ENCODE data around the gene SMAD6.

DNA sequence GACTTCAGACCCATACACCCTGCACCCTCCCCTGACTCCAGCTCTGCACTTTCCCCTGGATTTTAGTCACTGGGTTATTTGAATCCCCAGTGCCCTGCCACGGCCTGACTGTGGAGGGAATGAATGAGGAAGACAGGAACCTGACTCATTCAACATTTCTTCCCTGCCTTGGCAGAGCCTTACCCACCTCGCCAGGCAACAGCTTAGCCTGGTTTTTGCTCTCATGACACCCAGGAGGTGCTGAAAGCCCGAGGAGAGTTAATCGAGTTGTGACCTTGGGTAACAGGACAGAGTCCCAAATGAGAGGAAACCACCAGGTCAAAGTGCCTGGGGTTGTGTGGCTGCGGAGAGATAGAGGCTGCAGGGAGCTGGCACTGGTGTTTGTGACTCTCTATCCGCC lies 128.3 kb downstream of the SMAD6 start:
- TF ChIP-seq, protein P1, sequence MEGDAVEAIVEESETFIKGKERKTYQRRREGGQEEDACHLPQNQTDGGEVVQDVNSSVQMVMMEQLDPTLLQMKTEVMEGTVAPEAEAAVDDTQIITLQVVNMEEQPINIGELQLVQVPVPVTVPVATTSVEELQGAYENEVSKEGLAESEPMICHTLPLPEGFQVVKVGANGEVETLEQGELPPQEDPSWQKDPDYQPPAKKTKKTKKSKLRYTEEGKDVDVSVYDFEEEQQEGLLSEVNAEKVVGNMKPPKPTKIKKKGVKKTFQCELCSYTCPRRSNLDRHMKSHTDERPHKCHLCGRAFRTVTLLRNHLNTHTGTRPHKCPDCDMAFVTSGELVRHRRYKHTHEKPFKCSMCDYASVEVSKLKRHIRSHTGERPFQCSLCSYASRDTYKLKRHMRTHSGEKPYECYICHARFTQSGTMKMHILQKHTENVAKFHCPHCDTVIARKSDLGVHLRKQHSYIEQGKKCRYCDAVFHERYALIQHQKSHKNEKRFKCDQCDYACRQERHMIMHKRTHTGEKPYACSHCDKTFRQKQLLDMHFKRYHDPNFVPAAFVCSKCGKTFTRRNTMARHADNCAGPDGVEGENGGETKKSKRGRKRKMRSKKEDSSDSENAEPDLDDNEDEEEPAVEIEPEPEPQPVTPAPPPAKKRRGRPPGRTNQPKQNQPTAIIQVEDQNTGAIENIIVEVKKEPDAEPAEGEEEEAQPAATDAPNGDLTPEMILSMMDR (IDR thresholded peaks at IDR 0.05), result no peak
- TF ChIP-seq POLR2A (IDR thresholded peaks at IDR 0.05), result no peak

Data from body of pancreas (tissue), 4 donors.